GM19467 (cell line): ENCODE data around the gene PUM2.
"Not testable (repeated sequence)": the region's sequence is repeated elsewhere in the genome, so short reads cannot be mapped to it uniquely, and the experiment has no call there.

Source experiments
- ATAC-seq: cut with Tn5 transposase; IDR thresholded peaks from one replicate; pipeline ENCODE4 v1.9.1; 2021; ENCODE audit warnings: mild to moderate bottlenecking, moderate library complexity; ENCODE audit not compliant: unreplicated experiment

Gene PUM2

GRCh38 chr2:20236496-20236895 is 114.1 kb downstream of the PUM2 start:
- ATAC-seq = no peak

- ATAC-seq = no peak
Measured at GRCh38 chr2:20235655-20236305, 114.9 kb downstream of the PUM2 start.

DNA sequence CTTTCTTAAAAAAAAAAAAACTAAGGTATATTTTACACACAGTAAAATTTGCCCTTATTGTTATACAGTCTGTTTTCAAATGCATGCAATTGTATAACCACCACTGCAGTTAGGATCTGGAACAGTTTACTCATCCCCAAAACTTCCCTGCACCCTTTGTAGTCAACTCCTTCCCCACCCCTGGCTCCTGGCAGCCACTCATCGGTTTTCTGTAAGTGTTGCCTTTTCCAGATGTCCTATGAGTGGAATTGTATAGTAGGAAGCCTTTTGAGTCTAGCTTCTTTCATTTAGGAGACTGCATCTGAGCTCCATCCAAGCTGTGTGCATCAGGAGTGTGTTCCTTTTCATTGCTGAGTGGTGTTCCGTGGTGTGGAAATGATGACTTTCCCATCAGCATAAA is 116.0 kb downstream of the PUM2 start:
- not testable (repeated sequence) for ATAC-seq

GRCh38 chr2:20232837-20233207 is 117.8 kb downstream of the PUM2 start:
- ATAC-seq = no peak

DNA sequence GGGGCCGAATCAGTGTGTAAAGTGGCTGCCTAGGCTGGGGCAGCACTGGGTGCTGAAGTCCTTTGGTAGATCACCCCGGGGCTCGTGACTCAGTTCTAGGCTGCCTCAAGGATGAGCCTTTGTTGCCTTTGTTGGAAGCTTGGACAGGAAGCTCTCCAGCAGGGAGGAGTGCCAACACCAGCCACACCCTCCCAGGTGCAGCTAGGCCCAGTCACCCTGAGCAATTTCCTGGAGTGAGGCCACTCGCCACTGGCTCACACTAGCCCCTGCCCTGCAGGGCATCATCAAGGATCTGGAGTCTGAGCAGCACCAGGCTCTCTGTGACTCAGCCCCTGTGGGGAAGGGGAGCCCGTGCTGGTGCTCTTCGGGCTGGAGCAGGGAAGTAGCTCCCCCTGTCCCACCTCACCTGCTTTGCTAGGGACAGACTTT is 119.0 kb downstream of the PUM2 start:
- no peak for ATAC-seq

GRCh38 chr2:20231159-20231558 is 119.5 kb downstream of the PUM2 start:
- no peak for ATAC-seq

GRCh38 chr2:20230114-20230425 is 120.6 kb downstream of the PUM2 start:
- no peak for ATAC-seq

DNA sequence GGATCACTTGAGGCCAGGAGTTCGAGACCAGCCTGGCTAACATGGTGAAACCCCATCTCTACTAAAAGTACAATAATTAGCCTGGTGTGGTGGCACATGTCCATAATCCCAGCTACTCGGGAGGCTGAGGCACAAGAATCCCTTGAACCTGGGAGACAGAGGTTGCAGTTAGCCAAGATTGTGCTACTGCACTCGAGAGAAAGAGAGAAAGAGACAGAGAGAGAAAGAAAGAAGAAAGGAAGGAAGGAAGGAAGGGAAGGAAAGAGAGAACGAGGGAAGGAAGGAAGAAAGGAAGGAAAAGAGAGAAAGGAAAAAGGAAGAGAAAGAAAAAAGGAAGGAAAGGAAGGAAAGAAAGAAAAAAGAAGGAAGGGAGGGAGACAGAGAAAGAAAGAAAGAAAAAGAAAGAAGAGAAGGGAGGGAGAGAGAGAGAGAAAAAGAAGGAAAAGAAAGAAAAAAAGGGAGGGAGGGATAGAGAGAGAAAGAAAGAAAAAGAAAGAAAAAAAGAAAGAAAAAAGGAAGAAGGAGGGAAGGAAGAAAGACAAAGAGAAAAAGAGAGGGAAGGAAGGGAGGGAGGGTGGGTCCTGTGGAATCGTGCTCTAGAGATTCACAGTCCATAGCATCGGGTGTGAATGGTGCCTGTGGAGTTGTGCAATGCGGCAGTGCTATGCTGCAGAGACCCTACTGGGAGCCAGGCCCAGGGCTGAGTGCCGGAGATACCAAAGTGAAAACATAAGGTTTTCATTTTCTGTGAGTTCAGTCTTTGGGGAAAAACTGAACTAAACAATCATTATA is 121.1 kb downstream of the PUM2 start:
- no peak for ATAC-seq

- ATAC-seq = no peak
Measured at GRCh38 chr2:20227894-20228505, 122.6 kb downstream of the PUM2 start.

GRCh38 chr2:20226152-20226545 is 124.5 kb downstream of the PUM2 start:
- no peak for ATAC-seq

DNA sequence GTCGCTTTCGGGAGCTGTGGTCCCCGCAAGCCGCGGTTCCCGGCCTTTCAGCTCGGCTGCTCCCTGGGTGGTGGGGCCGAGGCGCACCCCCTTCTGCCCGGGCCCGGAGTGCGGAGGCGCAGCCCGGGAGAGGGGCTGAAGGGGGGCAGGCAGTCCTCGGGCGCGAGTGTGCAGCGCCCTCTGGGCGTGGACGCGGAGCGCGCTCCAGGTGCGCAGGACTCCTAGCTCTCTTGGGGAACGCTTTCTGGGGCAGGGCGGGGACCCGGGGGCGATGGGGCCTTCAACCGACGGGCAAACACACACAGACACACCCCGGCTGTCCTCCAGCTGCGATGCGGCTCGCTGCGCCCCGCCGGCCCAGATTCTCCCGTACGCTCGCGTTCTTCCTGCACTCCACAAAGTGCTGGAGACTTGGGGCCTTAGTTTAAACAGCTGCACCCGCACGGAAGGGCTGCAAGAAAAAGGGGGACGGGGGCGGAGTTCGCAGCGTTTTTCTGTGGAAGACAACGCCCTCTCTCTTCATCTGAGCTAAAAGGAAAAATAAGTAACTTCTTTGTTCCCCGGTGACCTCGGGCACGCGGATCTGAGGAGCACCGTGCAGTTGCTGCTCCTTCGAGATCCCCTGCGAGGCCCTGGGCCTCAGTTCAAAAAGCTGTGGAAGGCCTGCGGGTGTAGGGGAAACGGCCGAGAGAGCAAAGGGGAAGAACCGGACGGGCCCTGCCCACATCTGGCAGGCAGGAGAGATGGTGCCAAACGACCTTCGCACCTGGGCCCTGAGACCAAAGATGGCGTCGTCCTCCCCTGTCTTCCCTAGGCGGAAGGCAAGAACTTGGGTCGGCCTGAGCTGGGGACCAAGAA is 125.1 kb downstream of the PUM2 start:
- ATAC-seq = peak; percentile 42

GRCh38 chr2:20224716-20225293 is 125.8 kb downstream of the PUM2 start, which contains the start of gene SDC1:
Gene SDC1, minus strand, starts transcription at chr2:20225130. Its CDS starts 263 bp downstream, at chr2:20224867.
- no peak for ATAC-seq

DNA sequence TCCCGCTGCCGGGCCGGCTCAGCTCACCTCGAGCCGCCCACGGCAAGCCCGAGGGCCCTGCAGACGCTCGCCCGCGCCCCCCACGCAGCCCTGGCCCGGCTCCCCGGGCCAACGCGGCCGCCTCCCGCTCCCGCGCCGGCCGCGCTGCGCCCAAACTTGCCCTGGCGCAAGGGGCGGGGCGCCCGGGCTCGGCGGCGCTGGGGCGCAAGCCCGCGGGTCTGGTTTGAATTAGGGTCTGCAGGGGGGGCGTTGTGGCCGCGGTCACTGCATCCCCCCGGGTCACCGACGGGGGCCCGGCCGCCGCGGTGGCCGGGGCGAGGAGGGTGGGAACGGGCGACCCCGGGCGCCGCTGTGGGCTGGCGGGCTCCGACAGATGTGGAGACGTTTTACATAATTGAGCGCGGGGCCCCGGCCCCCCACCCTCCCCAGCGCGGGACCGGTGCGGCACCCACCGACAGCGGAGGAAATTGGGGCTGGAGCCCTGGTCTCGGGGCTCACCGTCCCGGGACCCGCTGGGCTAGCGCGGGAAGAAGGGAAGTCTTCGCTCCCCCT is 126.4 kb downstream of the PUM2 start:
- ATAC-seq = no peak

GRCh38 chr2:20223407-20224163 is 127.1 kb downstream of the PUM2 start:
- ATAC-seq = no peak

- ATAC-seq = no peak
Measured at GRCh38 chr2:20222769-20223406, 127.8 kb downstream of the PUM2 start.

DNA sequence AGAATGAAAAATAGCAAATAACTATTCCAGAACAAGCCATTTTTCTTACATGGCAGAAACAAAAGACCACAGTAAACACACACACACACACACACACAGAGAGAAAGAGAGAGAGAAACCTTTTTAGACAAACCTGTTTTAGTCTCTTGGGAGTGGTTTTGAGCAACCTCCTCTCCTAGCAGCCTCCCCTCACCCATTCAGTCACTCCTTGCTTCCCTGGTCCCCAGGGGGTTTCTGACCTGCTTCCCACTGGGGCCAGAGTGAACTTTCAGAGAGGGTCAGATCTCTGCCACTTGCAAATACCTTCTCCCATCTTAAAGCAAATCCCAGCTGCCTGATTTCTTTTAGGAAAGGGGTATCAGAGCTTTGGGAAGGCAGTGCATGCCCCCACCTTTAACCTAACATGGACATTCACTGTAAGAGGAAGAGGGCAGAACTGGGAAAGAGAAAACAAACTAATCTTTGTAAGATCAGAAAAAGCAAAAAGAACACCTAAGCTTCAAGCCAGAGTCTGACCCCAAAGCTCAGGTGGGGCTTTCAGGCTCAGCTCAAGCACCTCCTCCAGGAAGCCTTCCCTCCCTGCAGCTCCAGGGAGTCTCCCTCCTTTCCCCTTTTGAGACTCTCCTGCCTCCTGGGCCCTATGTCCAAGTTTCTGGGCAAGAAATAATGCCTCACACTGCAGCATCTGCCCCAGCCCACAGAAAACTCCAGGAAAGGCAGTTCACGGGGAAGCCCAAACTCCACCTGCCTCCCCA is 128.5 kb downstream of the PUM2 start:
- ATAC-seq = no peak

DNA sequence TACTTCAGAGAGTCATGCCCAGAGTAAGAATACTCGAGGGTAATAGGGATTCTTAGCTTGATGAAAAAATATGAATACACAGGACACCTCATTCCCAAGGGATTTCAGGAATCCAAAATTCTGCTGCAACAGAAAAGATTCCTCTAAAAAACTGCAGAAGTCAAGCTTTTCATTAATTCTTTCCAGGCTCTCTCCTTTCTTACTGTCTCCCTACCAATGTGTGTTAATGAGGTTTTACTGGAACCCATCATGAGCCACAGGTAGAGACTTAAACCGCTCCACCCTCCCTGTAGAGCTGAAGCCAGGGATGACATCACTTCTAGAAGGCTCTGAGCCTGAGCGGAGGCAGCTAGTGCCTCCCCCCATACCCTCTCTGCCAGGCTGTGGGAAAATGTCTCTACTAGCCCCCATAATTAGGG is 129.1 kb downstream of the PUM2 start:
- ATAC-seq = no peak

GRCh38 chr2:20220806-20221554 is 129.7 kb downstream of the PUM2 start:
- no peak for ATAC-seq
